Nephron progenitor cell (in vitro differentiated cells): Measurements from ENCODE around the gene KAT2A.
A peak's percentile ranks its signal among the peaks of the same experiment; 100 is the strongest.
"Not testable (repeated sequence)": the region's sequence is repeated elsewhere in the genome, so short reads cannot be mapped to it uniquely, and the experiment has no call there.

ENCODE experiments used
- DNase-seq: peaks from one replicate; pipeline ENCODE4 v3.0.0; 2021
- H3K27ac Mint-ChIP-seq: 2 replicates; pipeline ENCODE4 v1.8.0; 2021; ENCODE audit warnings: mild to moderate bottlenecking, moderate library complexity, mixed read lengths
- H3K27me3 Mint-ChIP-seq: 2 replicates; pipeline ENCODE4 v1.8.0; 2021; ENCODE audit warnings: mild to moderate bottlenecking, low read depth, mixed read lengths; ENCODE audit not compliant: poor library complexity
- H3K36me3 Mint-ChIP-seq: 2 replicates; pipeline ENCODE4 v1.8.0; 2021; ENCODE audit warnings: low read depth, mixed read lengths
- H3K4me1 Mint-ChIP-seq: 2 replicates; pipeline ENCODE4 v1.8.0; 2021; ENCODE audit warnings: mixed read lengths
- H3K4me3 Mint-ChIP-seq: 2 replicates; pipeline ENCODE4 v1.8.0; 2021; ENCODE audit warnings: mild to moderate bottlenecking, moderate library complexity, mixed read lengths
- H3K9me3 Mint-ChIP-seq: 2 replicates; pipeline ENCODE4 v1.8.0; 2021; ENCODE audit warnings: mild to moderate bottlenecking, moderate library complexity, mixed read lengths
- TF ChIP-seq, protein P1 (sequence below): fragments of 200-600 bp; sonication (generic); IDR thresholded peaks from 2 replicates; pipeline ENCODE4 v1.5.0; 2021; ENCODE audit warnings: antibody characterized with exemption

KAT2A gene

DNA sequence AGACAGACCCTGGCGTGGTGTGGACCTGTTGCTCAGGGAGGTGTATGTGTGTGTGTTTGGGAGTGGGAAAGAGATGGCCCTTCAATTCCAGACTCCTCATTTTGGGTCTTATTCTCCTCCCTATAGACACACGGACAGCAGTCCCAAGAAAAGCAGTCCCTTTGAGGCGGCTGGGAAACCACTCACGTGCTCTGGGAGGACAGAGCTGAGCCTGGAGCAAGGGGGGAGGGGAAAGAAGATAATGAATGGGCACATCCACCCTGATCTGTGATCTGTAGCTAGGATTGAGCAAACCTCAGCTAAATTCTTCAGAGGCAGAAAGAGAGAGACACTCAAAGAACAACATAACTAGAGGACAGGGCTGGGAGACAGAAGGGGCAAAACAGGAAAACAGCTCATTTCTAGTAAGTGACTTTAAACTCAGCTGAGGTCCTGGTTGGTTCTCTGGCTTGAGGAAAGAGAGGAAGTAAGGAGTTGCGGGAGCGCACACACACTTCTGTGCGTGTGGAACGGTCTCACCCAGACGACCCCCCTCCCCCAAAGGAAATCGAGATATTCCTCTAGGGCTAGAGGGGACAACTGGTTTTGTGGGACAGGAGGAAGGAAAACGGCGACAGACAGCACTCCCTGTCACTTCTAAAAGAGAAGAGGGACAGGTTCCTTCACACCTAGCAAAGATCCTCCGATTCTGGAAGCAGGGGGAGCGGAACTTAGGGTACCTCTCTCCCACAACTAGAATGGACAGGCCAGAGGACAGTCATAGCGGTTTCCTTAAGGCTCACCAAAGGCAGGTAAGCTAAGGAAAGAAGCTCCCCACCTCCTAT lies 33.0 kb upstream of the KAT2A start:
- Mint-ChIP-seq H3K4me3 (peak overlapping the region; percentile 98), H3K4me1 (peaks cover 35% of the 10 kb centered on the region), H3K27me3 (peaks cover 6% of the 10 kb centered on the region), H3K36me3 (no peaks in the 10 kb centered on the region), H3K9me3 (no peaks in the 10 kb centered on the region), H3K27ac (peak overlapping the region; percentile 92)
- TF ChIP-seq, protein P1, sequence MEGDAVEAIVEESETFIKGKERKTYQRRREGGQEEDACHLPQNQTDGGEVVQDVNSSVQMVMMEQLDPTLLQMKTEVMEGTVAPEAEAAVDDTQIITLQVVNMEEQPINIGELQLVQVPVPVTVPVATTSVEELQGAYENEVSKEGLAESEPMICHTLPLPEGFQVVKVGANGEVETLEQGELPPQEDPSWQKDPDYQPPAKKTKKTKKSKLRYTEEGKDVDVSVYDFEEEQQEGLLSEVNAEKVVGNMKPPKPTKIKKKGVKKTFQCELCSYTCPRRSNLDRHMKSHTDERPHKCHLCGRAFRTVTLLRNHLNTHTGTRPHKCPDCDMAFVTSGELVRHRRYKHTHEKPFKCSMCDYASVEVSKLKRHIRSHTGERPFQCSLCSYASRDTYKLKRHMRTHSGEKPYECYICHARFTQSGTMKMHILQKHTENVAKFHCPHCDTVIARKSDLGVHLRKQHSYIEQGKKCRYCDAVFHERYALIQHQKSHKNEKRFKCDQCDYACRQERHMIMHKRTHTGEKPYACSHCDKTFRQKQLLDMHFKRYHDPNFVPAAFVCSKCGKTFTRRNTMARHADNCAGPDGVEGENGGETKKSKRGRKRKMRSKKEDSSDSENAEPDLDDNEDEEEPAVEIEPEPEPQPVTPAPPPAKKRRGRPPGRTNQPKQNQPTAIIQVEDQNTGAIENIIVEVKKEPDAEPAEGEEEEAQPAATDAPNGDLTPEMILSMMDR: no peak
- DNase-seq: no peak

DNA sequence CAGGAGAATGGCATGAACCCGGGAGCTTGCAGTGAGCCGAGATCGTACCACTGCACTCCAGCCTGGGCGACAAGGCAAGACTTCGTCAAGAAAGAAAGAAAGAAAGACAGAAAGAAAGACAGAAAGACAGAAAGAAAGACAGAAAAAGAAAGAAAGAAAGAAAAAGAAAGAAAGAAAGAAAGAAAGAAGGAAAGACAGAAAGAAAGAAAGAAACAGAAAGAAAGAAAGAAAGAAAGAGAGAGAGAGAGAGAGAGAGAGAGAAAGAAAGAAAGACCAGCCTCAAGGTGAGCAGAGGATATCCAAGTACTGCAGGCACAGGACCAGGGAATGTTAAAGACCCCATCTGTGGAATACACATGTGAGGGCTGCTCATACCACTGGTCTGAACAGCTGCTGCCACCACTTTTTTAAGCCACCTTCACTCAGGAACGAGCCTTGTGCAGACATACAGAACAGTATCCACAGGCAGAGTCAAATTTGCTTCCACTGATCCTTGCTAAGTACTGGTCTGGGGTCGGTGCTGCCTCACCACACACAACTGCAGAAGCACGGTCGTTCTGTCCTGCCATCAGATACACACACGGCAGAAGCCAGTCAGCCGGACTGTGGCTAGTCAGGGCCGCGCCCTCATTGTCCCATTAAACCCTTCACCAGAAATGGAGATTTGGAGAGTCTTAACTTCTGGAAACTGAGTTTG lies 25.9 kb upstream of the KAT2A start:
- Mint-ChIP-seq H3K4me3 (no peak overlapping the region), H3K27ac (peak overlapping the region; percentile 18)
- TF ChIP-seq, protein P1: no peak

DNA sequence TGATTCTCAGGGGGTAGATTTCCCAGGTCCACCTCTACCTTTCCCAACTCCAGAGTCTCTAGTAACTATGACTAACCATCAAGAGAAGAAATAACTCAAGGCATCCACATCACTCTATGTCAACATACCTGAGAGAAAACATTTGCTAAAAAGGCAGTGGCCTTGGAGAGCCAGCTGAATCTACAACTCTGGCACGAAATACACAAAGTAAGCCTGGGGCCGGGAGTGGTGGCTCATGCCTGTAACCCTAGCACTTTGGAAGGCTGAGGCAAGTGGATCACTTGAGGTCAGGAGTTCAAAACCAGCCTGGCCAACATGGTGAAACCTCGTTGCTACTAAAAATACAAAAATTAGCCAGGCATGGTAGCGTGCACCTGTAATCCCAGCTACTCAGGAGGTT lies 22.0 kb upstream of the KAT2A start:
- H3K4me3 Mint-ChIP-seq: not testable (repeated sequence)

More for the DNA sequence above, 25.9 kb upstream of the KAT2A start:
- Mint-ChIP-seq H3K4me1 (peaks cover 26% of the 10 kb centered on the region), H3K27me3 (no peaks in the 10 kb centered on the region), H3K36me3 (peaks cover 14% of the 10 kb centered on the region), H3K9me3 (no peaks in the 10 kb centered on the region)
- no peak for DNase-seq

DNA sequence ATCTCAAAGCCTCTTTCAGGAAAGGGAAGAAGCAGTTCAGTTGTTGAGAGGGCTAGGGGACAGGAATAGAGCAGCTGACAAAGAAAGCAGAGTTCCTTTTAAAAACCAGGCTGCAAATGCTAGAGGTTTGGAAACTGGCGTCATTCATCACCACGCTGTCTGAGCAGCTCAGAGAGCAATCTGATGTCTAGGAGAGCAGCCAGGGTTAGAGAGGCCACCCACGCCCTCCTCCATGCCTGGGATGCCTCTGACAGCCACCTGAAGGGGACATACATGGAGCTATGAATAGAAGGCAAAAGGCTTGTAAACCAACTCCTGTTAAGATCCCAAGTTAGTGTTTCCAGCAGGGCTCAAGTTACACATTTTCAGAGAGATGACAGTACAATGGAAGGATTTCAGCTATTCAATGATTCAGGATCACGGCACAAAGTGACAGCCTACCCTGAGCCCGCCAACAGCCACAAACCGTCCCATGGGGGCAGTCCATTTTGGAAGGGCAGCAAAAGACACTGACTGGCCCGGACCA lies 21.3 kb upstream of the KAT2A start:
- TF ChIP-seq, protein P1: no peak
- DNase-seq: peak; percentile 35
- H3K4me3 Mint-ChIP-seq: peak overlapping the region; percentile 7

More for the DNA sequence above, 22.0 kb upstream of the KAT2A start:
- DNase-seq, H3K9me3 Mint-ChIP-seq, H3K27me3 Mint-ChIP-seq: not testable (repeated sequence)
- H3K36me3 Mint-ChIP-seq: peaks cover 18% of the 10 kb centered on the region
- peak overlapping the region; percentile 69 for H3K27ac Mint-ChIP-seq
- H3K4me1 Mint-ChIP-seq: peaks cover 32% of the 10 kb centered on the region

DNA sequence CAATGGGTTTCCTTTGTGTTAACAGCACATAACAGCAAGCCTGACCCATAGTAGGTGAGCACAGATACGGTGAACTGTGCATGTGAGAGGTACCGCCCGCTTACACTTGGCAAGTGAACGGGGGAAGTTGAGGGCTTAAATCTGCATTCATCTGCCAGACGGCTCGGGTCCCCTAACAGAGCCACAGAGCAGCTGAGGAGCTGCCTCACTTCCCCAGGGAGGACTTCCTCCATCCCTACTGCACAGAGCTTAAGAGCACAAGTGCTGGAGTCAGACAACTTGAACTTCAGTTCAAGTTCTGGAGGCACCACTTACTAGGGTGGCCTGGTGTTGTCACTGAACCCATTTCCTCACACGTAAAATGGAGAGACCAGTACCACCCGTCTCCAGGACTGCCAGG lies 20.2 kb upstream of the KAT2A start:
- Mint-ChIP-seq H3K4me1 (peaks cover 39% of the 10 kb centered on the region), H3K4me3 (no peak overlapping the region), H3K27me3 (no peaks in the 10 kb centered on the region), H3K36me3 (peaks cover 16% of the 10 kb centered on the region), H3K27ac (no peak overlapping the region), H3K9me3 (no peaks in the 10 kb centered on the region)
- TF ChIP-seq, protein P1: no peak
- DNase-seq: no peak

More for the DNA sequence above, 21.3 kb upstream of the KAT2A start:
- Mint-ChIP-seq H3K36me3 (peaks cover 15% of the 10 kb centered on the region), H3K27me3 (no peaks in the 10 kb centered on the region), H3K27ac (peak overlapping the region; percentile 69), H3K4me1 (peaks cover 35% of the 10 kb centered on the region), H3K9me3 (no peaks in the 10 kb centered on the region)

DNA sequence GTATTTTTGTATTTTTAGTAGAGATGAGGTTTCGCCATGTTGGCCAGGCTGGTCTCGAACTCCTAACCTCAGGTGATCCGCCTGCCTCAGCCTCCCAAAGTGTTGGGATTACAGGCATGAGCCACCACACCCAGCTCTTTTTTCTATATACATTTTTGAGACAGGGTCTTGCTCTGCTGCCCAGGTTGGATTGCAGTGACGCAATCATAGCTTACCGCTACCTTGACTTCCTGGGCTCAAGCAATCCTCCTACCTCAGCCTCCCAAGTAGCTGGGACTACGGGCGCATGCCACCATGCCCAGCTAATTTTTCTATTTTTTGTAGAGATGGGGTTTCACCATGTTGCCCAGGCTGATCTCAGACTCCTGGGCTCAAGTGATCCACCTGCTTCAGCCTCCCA lies 19.5 kb upstream of the KAT2A start:
- H3K27ac Mint-ChIP-seq, H3K4me3 Mint-ChIP-seq, DNase-seq, H3K27me3 Mint-ChIP-seq, H3K9me3 Mint-ChIP-seq: not testable (repeated sequence)
- peaks cover 15% of the 10 kb centered on the region for H3K36me3 Mint-ChIP-seq
- peaks cover 45% of the 10 kb centered on the region for H3K4me1 Mint-ChIP-seq
